Left lung (tissue), 10 donors: Measurements from ENCODE around the gene LIMA1. TPM values are rescaled to one million over a fixed set of nuclear protein-coding genes. Genes with fewer than 3 reads are reported as not detected.

ENCODE experiments used
- ATAC-seq: fragments of 200-7000 bp; cut with Tn5 transposase; one replicate; pipeline ENCODE4 v1.9.1; 2020; ENCODE audit warnings: moderate library complexity
- DNase-seq, 4 donors: peaks; one replicate each; pipeline ENCODE4 v3.0.0-alpha.2; 2013 to 2020
- H3K27ac ChIP-seq, 2 donors: fragments of 200-600 bp; sonication (generic) in 1 of 2; one replicate each; pipeline versions ENCODE4 v1.5.0 to v1.8.0; 2020 to 2021
- H3K27me3 ChIP-seq, 2 donors: fragments of 200-600 bp; sonication (generic) in 1 of 2; one replicate each; pipeline versions ENCODE4 v1.5.0 to v1.8.0; 2020 to 2021
- H3K36me3 ChIP-seq, 2 donors: fragments of 200-600 bp; sonication (generic) in 1 of 2; one replicate each; pipeline versions ENCODE4 v1.5.0 to v1.8.0; 2020 to 2021
- H3K4me1 ChIP-seq, 2 donors: fragments of 200-600 bp; one replicate each; pipeline ENCODE4 v1.8.0; 2021
- H3K4me3 ChIP-seq, 2 donors: fragments of 200-600 bp; sonication (generic) in 1 of 2; one replicate each; pipeline versions ENCODE4 v1.5.0 to v1.8.0; 2020 to 2021; ENCODE audit warnings: mild to moderate bottlenecking in 1 of 2
- H3K9me3 ChIP-seq, 2 donors: fragments of 200-600 bp; sonication (generic) in 1 of 2; one replicate each; pipeline versions ENCODE4 v1.5.0 to v1.8.0; 2020 to 2021
- intact Hi-C, 2 donors: fragments of 100-400 bp; cut with DNase I; formaldehyde crosslinking; loops; one replicate each; pipeline versions ENCODE4 v1.11.2 to v1.14.2; 2022
- polyA plus RNA-seq, 6 donors: library from polyadenylated mRNA; unstranded; fragments of 120-200 nt; gene quantifications; one replicate each; pipeline ENCODE4 v1.2.1, GENCODE V29; 2013; ENCODE audit not compliant: insufficient read length in 6 of 6
- total RNA-seq, 2 donors: library from RNA; stranded (reverse); fragmentation: NEBNext Ultra II Directional; extraction: Animal tissue kit (Norgen Biotek cat#: 25700); gene quantifications; one replicate each; pipeline ENCODE4 v1.2.1, GENCODE V29; 2021
- TF ChIP-seq, protein P1 (sequence below), 2 donors: fragments of 200-600 bp; sonication (generic) in 1 of 2; IDR thresholded peaks; one replicate each; pipeline versions ENCODE4 v1.5.0 to v1.8.0; 2021; ENCODE audit warnings: antibody characterized with exemption in 2 of 2
- donor health status: DM: no; HTN: yes; CAD: no.
- donor health status: DM: no; HTN: no; CAD: no.

LIMA1 gene
- total and polyA plus RNA-seq, 8 donors: 71.9 to 91.0 (median 81.9) TPM

DNA sequence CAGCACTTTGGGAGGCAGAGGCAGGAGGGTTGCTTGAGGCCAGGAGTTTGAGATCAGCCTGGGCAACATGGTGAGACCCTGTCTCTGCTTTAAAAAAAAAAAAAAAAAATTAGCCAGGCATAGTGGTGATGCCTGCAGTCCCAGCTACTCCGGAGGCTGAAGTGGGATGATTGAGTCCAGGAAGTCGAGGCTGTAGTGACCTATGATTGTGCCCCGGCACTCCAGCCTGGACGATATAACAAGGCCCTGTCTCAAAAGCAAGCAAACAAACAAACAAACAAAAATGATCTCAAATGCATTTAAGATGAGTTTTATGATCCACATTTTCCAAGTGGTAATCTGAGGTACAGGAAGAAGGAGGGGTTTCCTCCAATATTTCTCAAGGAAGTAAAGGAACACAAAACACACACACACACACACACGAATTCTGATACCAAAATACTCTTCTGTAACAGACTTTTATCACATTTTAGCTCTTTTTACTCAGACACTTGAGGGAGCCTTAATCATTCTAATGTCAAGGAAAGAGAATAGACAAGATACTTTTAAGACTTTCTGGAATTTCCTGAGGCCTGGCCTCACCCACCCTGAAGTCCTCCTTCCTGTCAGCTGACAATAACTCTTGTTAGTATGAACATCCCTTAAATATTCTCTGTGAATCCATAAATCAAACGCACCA is 71.8 kb downstream of the LIMA1 start:
- Histone ChIP-seq H3K36me3 (peaks cover 0 to 4% of the 10 kb centered on the region in 2 donors), H3K4me3 (no peak overlapping the region), H3K4me1 (peaks cover 0 to 12% of the 10 kb centered on the region in 2 donors), H3K27me3 (no peaks in the 10 kb centered on the region), H3K9me3 (no peaks in the 10 kb centered on the region), H3K27ac (peak overlapping the region; percentile 54 to 65)
- DNase-seq (no peak), ATAC-seq (no peak)
- TF ChIP-seq, protein P1, sequence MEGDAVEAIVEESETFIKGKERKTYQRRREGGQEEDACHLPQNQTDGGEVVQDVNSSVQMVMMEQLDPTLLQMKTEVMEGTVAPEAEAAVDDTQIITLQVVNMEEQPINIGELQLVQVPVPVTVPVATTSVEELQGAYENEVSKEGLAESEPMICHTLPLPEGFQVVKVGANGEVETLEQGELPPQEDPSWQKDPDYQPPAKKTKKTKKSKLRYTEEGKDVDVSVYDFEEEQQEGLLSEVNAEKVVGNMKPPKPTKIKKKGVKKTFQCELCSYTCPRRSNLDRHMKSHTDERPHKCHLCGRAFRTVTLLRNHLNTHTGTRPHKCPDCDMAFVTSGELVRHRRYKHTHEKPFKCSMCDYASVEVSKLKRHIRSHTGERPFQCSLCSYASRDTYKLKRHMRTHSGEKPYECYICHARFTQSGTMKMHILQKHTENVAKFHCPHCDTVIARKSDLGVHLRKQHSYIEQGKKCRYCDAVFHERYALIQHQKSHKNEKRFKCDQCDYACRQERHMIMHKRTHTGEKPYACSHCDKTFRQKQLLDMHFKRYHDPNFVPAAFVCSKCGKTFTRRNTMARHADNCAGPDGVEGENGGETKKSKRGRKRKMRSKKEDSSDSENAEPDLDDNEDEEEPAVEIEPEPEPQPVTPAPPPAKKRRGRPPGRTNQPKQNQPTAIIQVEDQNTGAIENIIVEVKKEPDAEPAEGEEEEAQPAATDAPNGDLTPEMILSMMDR (IDR thresholded peaks at IDR 0.05): no peak
- intact Hi-C loops: no loop called here

DNA sequence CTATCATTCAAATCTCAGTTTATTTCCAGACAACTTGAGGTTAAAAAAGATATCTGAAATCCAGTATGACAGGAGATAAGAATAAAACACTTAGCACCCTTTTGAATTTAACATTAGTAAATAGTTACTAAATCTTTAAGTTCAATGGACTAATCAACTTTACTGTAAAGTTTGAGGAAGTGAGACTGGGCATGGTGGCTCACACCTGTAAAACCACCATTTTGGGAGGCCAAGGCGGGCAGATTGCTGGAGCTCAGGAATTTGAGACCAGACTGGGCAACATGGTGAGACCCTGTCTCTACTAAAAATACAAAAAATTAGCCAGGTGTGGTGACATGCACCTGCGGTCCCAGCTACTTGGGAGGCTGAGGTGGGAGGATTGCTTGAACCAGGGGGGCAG is 75.9 kb downstream of the LIMA1 start:
- Histone ChIP-seq H3K27me3 (no peaks in the 10 kb centered on the region), H3K27ac (no peak overlapping the region), H3K36me3 (peaks cover 7 to 32% of the 10 kb centered on the region in 2 donors), H3K9me3 (no peaks in the 10 kb centered on the region), H3K4me1 (peaks cover 0 to 6% of the 10 kb centered on the region in 2 donors), H3K4me3 (no peak overlapping the region)
- intact Hi-C loops: no loop called here
- no peak for ATAC-seq
- TF ChIP-seq, protein P1 (IDR thresholded peaks at IDR 0.05): no peak
- no peak for DNase-seq

DNA sequence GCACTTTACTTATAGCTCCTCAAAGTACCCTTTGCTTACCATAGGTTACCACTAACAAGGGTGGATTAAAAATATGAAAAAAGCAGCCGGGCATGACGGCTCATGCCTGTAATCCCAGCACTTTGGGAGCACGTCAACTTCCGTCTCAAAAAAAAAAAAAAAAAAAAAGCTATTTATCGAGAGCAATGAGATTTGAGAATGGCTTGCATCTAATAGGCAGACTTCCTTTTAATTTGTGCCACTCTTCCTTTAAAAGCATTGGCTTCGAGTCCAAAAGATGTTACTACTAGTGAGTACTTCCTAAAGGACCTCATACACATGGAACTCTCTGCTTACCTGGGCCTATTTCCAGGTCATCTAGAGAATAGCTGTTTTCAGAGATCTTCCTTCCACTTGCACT is 77.7 kb downstream of the LIMA1 start:
- no peaks in the 10 kb centered on the region for H3K9me3 ChIP-seq
- no peak overlapping the region for H3K27ac ChIP-seq
- no peak for ATAC-seq
- DNase-seq: no peak
- no peaks in the 10 kb centered on the region for H3K4me1 ChIP-seq
- H3K36me3 ChIP-seq: peaks cover 7 to 39% of the 10 kb centered on the region in 2 donors
- intact Hi-C loops: no loop called here
- no peaks in the 10 kb centered on the region for H3K27me3 ChIP-seq
- TF ChIP-seq, protein P1 (IDR thresholded peaks at IDR 0.05): no peak
- H3K4me3 ChIP-seq: no peak overlapping the region

DNA sequence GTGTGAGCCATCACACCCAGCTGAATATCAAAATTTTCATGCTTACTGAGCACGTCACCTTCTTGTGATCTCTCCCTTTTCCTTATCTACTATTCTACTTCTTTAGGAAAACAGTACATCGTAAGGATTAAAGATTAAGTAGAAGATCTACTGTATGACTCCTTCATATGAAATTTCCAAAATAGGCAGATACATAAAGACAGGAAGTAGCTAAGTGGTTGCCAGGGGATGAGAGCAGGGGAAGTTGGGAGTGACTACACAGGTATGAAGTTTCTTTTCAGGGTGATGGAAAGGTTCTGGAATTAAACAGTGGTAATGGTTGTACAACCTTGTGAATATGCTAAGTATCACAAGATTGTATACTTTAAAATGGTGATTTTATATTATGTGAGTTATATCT is 79.6 kb downstream of the LIMA1 start:
- no peak for DNase-seq
- TF ChIP-seq, protein P1 (IDR thresholded peaks at IDR 0.05): no peak
- no peak overlapping the region for H3K4me3 ChIP-seq
- no peaks in the 10 kb centered on the region for H3K9me3 ChIP-seq
- no peaks in the 10 kb centered on the region for H3K27me3 ChIP-seq
- peaks cover 7 to 57% of the 10 kb centered on the region in 2 donors for H3K36me3 ChIP-seq
- no peak overlapping the region for H3K27ac ChIP-seq
- no peaks in the 10 kb centered on the region for H3K4me1 ChIP-seq
- no peak for ATAC-seq
- intact Hi-C loops: no loop called here

DNA sequence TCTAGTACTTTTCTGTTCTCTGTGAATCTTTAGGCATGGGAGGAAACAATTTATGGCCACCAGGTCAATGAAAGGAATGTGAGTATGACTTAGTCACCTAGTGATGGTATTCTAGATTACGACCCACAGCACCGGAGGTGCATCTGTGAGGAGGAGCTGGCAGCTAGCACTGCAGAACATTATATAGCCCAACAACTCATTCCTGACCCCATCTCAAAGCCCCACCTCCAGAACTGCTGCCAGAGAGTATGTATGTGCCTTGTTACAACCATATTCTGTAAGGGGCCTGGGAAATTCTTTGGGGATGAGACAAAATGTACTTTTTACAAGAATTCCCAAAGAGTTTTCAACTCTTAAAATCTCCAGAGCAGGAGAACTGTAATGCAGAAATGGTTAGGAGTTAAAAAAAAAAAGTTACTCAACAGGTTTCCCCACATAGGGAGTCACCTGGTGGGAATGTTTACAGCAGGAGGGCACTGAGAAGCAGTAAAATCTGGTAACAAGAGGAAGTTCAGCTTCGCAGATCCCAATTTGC is 81.3 kb downstream of the LIMA1 start:
- no peaks in the 10 kb centered on the region for H3K9me3 ChIP-seq
- peaks cover 7 to 70% of the 10 kb centered on the region in 2 donors for H3K36me3 ChIP-seq
- H3K4me1 ChIP-seq: no peaks in the 10 kb centered on the region
- DNase-seq (peak in 2 of 4 donors; percentile 17 to 57), ATAC-seq (peak; percentile 87)
- H3K4me3 ChIP-seq: no peak overlapping the region
- intact Hi-C loops: no loop called here
- TF ChIP-seq, protein P1 (IDR thresholded peaks at IDR 0.05): no peak
- H3K27me3 ChIP-seq: no peaks in the 10 kb centered on the region
- H3K27ac ChIP-seq: peak overlapping the region in 1 of 2 donors; percentile 35
